Breast epithelium (tissue), 4 donors: ENCODE results near the gene DNAH7. TPM values are rescaled to one million over a fixed set of nuclear protein-coding genes. Genes with fewer than 3 reads are reported as not detected.

Experiments used
- DNase-seq, 2 donors: peaks; one replicate each; pipeline ENCODE4 v3.0.0-alpha.2; 2019; ENCODE audit warnings: low spot score in 2 of 2
- H3K27ac ChIP-seq, 2 donors: fragments of 200-600 bp; sonication (generic) in 1 of 2; one replicate each; pipeline ENCODE4 v1.5.1; 2016 to 2019; ENCODE audit warnings: mild to moderate bottlenecking in 1 of 2
- H3K27me3 ChIP-seq, 2 donors: fragments of 200-600 bp; sonication (generic) in 1 of 2; one replicate each; pipeline versions ENCODE4 v1.5.1 to v1.6.0; 2017 to 2019; ENCODE audit warnings: control low read depth in 1 of 2, mild to moderate bottlenecking in 1 of 2
- H3K36me3 ChIP-seq: fragments of 200-600 bp; one replicate; pipeline ENCODE4 v1.5.1; 2019
- H3K4me1 ChIP-seq, 2 donors: fragments of 200-600 bp; sonication (generic); one replicate each; pipeline ENCODE4 v1.5.1; 2016 to 2019; ENCODE audit warnings: control low read depth in 1 of 2
- H3K4me3 ChIP-seq, 3 donors: fragments of 200-600 bp; sonication (generic); 1 replicate in 2 of 3; 2 replicates in 1 of 3; pipeline ENCODE4 v1.5.1; 2016 to 2019; ENCODE audit warnings: mild to moderate bottlenecking in 3 of 3, moderate library complexity in 2 of 3
- H3K9me3 ChIP-seq, 2 donors: fragments of 200-600 bp; sonication (generic) in 1 of 2; one replicate each; pipeline ENCODE4 v1.5.1; 2016 to 2019; ENCODE audit warnings: control low read depth in 1 of 2
- CTCF ChIP-seq, 3 donors: fragments of 450-650 bp; IDR thresholded peaks; one replicate each; pipeline ENCODE4 v1.5.1; 2016 to 2017; ENCODE audit warnings: antibody characterized with exemption in 3 of 3, mild to moderate bottlenecking in 3 of 3, moderate library complexity in 3 of 3
- POLR2A ChIP-seq: fragments of 450-650 bp; IDR thresholded peaks from one replicate; pipeline ENCODE4 v1.6.1; 2016; ENCODE audit warnings: antibody characterized with exemption, mild to moderate bottlenecking, moderate library complexity
- POLR2AphosphoS5 ChIP-seq, 3 donors: sonication (generic); formaldehyde crosslinking; IDR thresholded peaks; one replicate each; pipeline ENCODE4 v1.6.1; 2017; ENCODE audit warnings: antibody characterized with exemption in 3 of 3
- intact Hi-C: fragments of 100-400 bp; cut with DNase I; formaldehyde crosslinking; loops from one replicate; pipeline ENCODE4 v1.15.1; 2023; ENCODE audit warnings: low total_unique reads
- total RNA-seq, 3 donors: library from RNA; depleted of rRNA; stranded (reverse); fragments of >200 nt; gene quantifications; one replicate each; pipeline ENCODE4 v1.1.0, GENCODE V29; 2016

DNAH7 gene
- total RNA-seq, 3 donors from 2014 or later = 1.3 to 10.5 (median 7.2) TPM

- H3K4me3 ChIP-seq = no peak overlapping the region
- no peak for DNase-seq
- H3K27me3 ChIP-seq = no peaks in the 10 kb centered on the region
- TF ChIP-seq CTCF (IDR thresholded peaks at IDR 0.05) = no peak
- TF ChIP-seq POLR2AphosphoS5 (IDR thresholded peaks at IDR 0.05) = no peak
- TF ChIP-seq POLR2A = no peak
- no peak overlapping the region for H3K27ac ChIP-seq
- no peaks in the 10 kb centered on the region for H3K4me1 ChIP-seq
- intact Hi-C loops = no loop called here
- H3K36me3 ChIP-seq = no peaks in the 10 kb centered on the region
- no peaks in the 10 kb centered on the region for H3K9me3 ChIP-seq
Observed at GRCh38 chr2:195834836-195835235, 233.8 kb downstream of the DNAH7 start.

- H3K36me3 ChIP-seq = no peaks in the 10 kb centered on the region
Observed at GRCh38 chr2:195830968-195831950, 237.4 kb downstream of the DNAH7 start.

GRCh38 chr2:195824478-195824877 is 244.2 kb downstream of the DNAH7 start:
- no peak for DNase-seq
- H3K27me3 ChIP-seq = no peaks in the 10 kb centered on the region
- no peak overlapping the region for H3K27ac ChIP-seq
- TF ChIP-seq POLR2A = no peak
- no peak for TF ChIP-seq POLR2AphosphoS5 (IDR thresholded peaks at IDR 0.05)
- no peak for TF ChIP-seq CTCF (IDR thresholded peaks at IDR 0.05)
- H3K9me3 ChIP-seq = no peaks in the 10 kb centered on the region
- intact Hi-C loops = no loop called here
- no peaks in the 10 kb centered on the region for H3K36me3 ChIP-seq
- no peak overlapping the region for H3K4me3 ChIP-seq
- no peaks in the 10 kb centered on the region for H3K4me1 ChIP-seq

More at GRCh38 chr2:195830968-195831950, 237.4 kb downstream of the DNAH7 start:
- DNase-seq = no peak
- no peak for TF ChIP-seq CTCF (IDR thresholded peaks at IDR 0.05)
- no peak for TF ChIP-seq POLR2A
- no peak for TF ChIP-seq POLR2AphosphoS5 (IDR thresholded peaks at IDR 0.05)
- H3K9me3 ChIP-seq = no peaks in the 10 kb centered on the region
- H3K4me3 ChIP-seq = no peak overlapping the region
- no peak overlapping the region for H3K27ac ChIP-seq
- intact Hi-C loops = no loop called here
- H3K27me3 ChIP-seq = no peaks in the 10 kb centered on the region
- no peaks in the 10 kb centered on the region for H3K4me1 ChIP-seq

- H3K27me3 ChIP-seq = no peaks in the 10 kb centered on the region
- no peaks in the 10 kb centered on the region for H3K36me3 ChIP-seq
- intact Hi-C loops = no loop called here
- no peaks in the 10 kb centered on the region for H3K4me1 ChIP-seq
- TF ChIP-seq POLR2AphosphoS5 (IDR thresholded peaks at IDR 0.05) = no peak
- TF ChIP-seq CTCF (IDR thresholded peaks at IDR 0.05) = no peak
- TF ChIP-seq POLR2A = no peak
- no peak overlapping the region for H3K27ac ChIP-seq
- no peaks in the 10 kb centered on the region for H3K9me3 ChIP-seq
- no peak for DNase-seq
- H3K4me3 ChIP-seq = no peak overlapping the region
Observed at GRCh38 chr2:195823206-195823605, 245.4 kb downstream of the DNAH7 start.

- H3K4me3 ChIP-seq = no peak overlapping the region
- H3K9me3 ChIP-seq = no peaks in the 10 kb centered on the region
- intact Hi-C loops = no loop called here
- H3K27ac ChIP-seq = no peak overlapping the region
- no peaks in the 10 kb centered on the region for H3K36me3 ChIP-seq
- H3K4me1 ChIP-seq = no peaks in the 10 kb centered on the region
- DNase-seq = no peak
- H3K27me3 ChIP-seq = no peaks in the 10 kb centered on the region
- no peak for TF ChIP-seq CTCF (IDR thresholded peaks at IDR 0.05)
- TF ChIP-seq POLR2A = no peak
- TF ChIP-seq POLR2AphosphoS5 (IDR thresholded peaks at IDR 0.05) = no peak
Observed at GRCh38 chr2:195821566-195821932, 247.1 kb downstream of the DNAH7 start.
